Neural cell (in vitro differentiated cells): ENCODE data around the gene EHMT1. TPM values are rescaled to one million over a fixed set of nuclear protein-coding genes. Genes with fewer than 3 reads are reported as not detected.
A peak's percentile ranks its signal among the peaks of the same experiment; 100 is the strongest.

ENCODE experiments used
- H2AFZ ChIP-seq: fragments of 200-600, 300-800 bp; sonication (generic), shearing (Covaris generic); 2 replicates; pipeline ENCODE4 v1.6.0; 2014; ENCODE audit warnings: low read depth, mild to moderate bottlenecking, antibody characterized with exemption, low read length, moderate library complexity
- H3F3A ChIP-seq: fragments of 200-600 bp; shearing (Covaris generic); 2 replicates; pipeline ENCODE4 v1.6.1; 2016; ENCODE audit warnings: mild to moderate bottlenecking, moderate library complexity, mixed read lengths, antibody characterized with exemption, low read length; ENCODE audit not compliant: insufficient read depth, poor library complexity, severe bottlenecking
- H3K27ac ChIP-seq: fragments of 200-600, 300-800 bp; sonication (generic), shearing (Covaris generic); 2 replicates; pipeline ENCODE4 v1.5.1; 2014; ENCODE audit warnings: mild to moderate bottlenecking, low read length, moderate library complexity
- H3K27me3 ChIP-seq: fragments of 300-800, 200-600 bp; sonication (generic), shearing (Covaris generic); 2 replicates; pipeline ENCODE4 v1.6.0; 2014; ENCODE audit warnings: mild to moderate bottlenecking, low read depth, low read length, moderate library complexity; ENCODE audit not compliant: insufficient read depth
- H3K36me3 ChIP-seq: fragments of 300-800, 200-600 bp; sonication (generic), shearing (Covaris generic); 2 replicates; pipeline ENCODE4 v1.5.1; 2014; ENCODE audit warnings: mild to moderate bottlenecking, antibody characterized with exemption, low read length, moderate library complexity; ENCODE audit not compliant: insufficient read depth
- H3K4me2 ChIP-seq: fragments of 300-800, 200-600 bp; sonication (generic), shearing (Covaris generic); 2 replicates; pipeline ENCODE4 v1.6.0; 2014; ENCODE audit warnings: mild to moderate bottlenecking, low read length
- H3K4me3 ChIP-seq: fragments of 300-800, 200-600 bp; sonication (generic), shearing (Covaris generic); 2 replicates; pipeline ENCODE4 v1.5.1; 2014; ENCODE audit warnings: mild to moderate bottlenecking, low read length, moderate library complexity
- H3K79me2 ChIP-seq: fragments of 200-600 bp; shearing (Covaris generic); replicated peaks from 2 replicates; pipeline ENCODE4 v1.6.0; 2014; ENCODE audit warnings: mild to moderate bottlenecking, low read length, moderate library complexity; ENCODE audit not compliant: insufficient read depth
- H3K9ac ChIP-seq: fragments of 300-800, 200-600 bp; sonication (generic), shearing (Covaris generic); 2 replicates; pipeline ENCODE4 v1.6.1; 2016; ENCODE audit warnings: mild to moderate bottlenecking, low read length, mixed read lengths
- H3K9me2 ChIP-seq: fragments of 200-600 bp; shearing (Covaris generic); 2 replicates; pipeline ENCODE4 v1.6.1; 2016; ENCODE audit warnings: mild to moderate bottlenecking, low read length, mixed read lengths; ENCODE audit not compliant: insufficient read depth
- H3K9me3 ChIP-seq: fragments of 200-600, 300-800 bp; sonication (generic), shearing (Covaris generic); 2 replicates; pipeline ENCODE4 v1.6.1; 2016; ENCODE audit warnings: mild to moderate bottlenecking, mixed run types, low read length, moderate library complexity, mixed read lengths
- H4K20me1 ChIP-seq: fragments of 200-600 bp; shearing (Covaris generic); 2 replicates; pipeline ENCODE4 v1.6.1; 2016; ENCODE audit warnings: mild to moderate bottlenecking, mixed run types; ENCODE audit not compliant: insufficient read depth
- EP300 ChIP-seq: fragments of 450-650 bp; conservative IDR thresholded peaks from 2 replicates; pipeline ENCODE4 v1.6.1; 2014; ENCODE audit warnings: antibody characterized with exemption, mild to moderate bottlenecking, moderate library complexity; ENCODE audit not compliant: poor library complexity, severe bottlenecking
- EZH2 ChIP-seq: fragments of 200-600, 300-800 bp; shearing (Covaris generic), sonication (generic); IDR thresholded peaks from 2 replicates; pipeline ENCODE4 v1.6.1; 2014; ENCODE audit warnings: antibody characterized with exemption, low read length, borderline replicate concordance, mild to moderate bottlenecking; ENCODE audit not compliant: insufficient read depth, poor library complexity, severe bottlenecking
- MXI1 ChIP-seq: fragments of 450-650 bp; conservative IDR thresholded peaks from 2 replicates; pipeline ENCODE4 v1.6.1; 2014; ENCODE audit warnings: antibody characterized with exemption, mild to moderate bottlenecking; ENCODE audit not compliant: poor library complexity, severe bottlenecking
- POLR2AphosphoS5 ChIP-seq: IDR thresholded peaks from 2 replicates; pipeline ENCODE4 v1.6.1; 2012
- RAD21 ChIP-seq: fragments of 450-650 bp; conservative IDR thresholded peaks from 2 replicates; pipeline ENCODE4 v1.6.1; 2014; ENCODE audit warnings: antibody characterized with exemption, mild to moderate bottlenecking, moderate library complexity
- SMC3 ChIP-seq: fragments of 450-650 bp; conservative IDR thresholded peaks from 2 replicates; pipeline ENCODE4 v1.6.1; 2014; ENCODE audit warnings: antibody characterized with exemption, mild to moderate bottlenecking, moderate library complexity; ENCODE audit not compliant: poor library complexity
- TAF1 ChIP-seq: IDR thresholded peaks from 2 replicates; pipeline ENCODE4 v1.6.1; 2012; ENCODE audit warnings: low read depth
- polyA plus RNA-seq: library from polyadenylated mRNA; depleted of rRNA; stranded (reverse); fragments of >200 nt; gene quantifications from 2 replicates; pipeline ENCODE4 v1.2.3, GENCODE V29; 2014
- TF ChIP-seq, protein P1 (sequence below): IDR thresholded peaks from 2 replicates; pipeline ENCODE4 v1.6.1; 2012; ENCODE audit warnings: borderline replicate concordance
- TF ChIP-seq, protein P2 (sequence below): fragments of 450-650 bp; IDR thresholded peaks from 2 replicates; pipeline ENCODE4 v1.5.1; 2014; ENCODE audit warnings: antibody characterized with exemption, mild to moderate bottlenecking, moderate library complexity; ENCODE audit not compliant: poor library complexity, severe bottlenecking

Gene EHMT1
- polyA plus RNA-seq, 1 donor from 2014 or later, result 53.0 TPM

DNA sequence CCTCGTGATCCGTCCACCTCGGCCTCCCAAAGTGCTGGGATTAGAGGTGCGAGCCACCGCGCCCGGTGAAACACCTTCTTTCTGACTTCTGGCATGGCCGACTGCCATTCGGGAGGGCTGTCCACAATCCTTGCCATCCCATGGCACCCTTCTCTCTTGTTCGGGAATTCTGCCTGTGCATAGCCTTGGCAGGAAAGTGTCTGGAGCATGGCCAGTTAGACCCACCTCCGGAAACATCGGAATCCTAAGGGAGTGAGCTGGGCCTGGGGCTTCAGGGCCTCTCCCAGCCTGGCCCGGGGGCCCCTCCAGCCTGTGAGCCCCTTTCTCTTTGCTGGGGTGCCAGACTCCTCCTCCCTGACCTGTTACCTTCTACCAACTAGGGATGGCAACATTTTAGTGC is 14.9 kb upstream of the EHMT1 start:
- Histone ChIP-seq H3K27ac (no peak overlapping the region), H2AFZ (no peak overlapping the region), H3K4me3 (no peak overlapping the region)

DNA sequence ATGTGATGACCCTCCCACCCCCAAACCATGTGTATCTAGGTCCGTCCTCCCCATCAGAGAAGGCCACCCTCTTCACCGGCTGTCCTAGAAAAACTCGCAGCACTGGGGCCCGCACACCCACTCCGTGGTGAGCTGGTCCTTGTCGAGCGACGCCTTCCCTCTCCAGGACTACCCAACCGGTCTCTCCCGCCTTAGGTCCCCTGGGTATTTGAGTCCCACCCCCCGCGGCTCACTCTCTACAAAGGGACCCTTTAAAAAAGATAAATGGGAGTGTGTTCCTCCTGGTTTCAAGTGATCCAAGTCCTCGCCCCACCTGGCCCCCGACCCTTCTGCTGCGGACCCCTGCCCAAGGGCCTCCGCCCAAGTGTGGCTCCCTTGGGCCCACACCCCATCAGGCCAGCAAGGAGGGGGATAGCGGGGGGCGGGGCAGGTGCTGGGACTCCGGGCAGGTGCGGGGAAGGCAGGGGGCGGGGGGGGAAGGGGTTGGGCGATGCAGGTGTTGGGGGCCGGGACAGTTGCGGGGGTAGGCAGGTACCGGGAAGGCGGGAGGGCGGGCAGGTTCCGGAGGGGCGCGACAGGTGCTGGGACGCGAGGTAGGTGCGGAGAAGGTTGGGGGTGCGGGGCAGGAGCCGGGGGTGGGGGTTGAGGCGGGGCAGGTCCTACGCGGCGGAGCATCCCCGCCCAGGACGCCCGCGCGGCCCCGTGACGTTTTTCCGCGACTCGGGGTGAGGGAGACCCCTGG is 14.3 kb upstream of the EHMT1 start:
- H3K27ac ChIP-seq, result no peak overlapping the region
- H4K20me1 ChIP-seq, result no peaks in the 10 kb centered on the region
- H3K9me3 ChIP-seq, result no peaks in the 10 kb centered on the region
- peaks cover 5% of the 10 kb centered on the region for H3F3A ChIP-seq
- H3K79me2 ChIP-seq, result no peaks in the 10 kb centered on the region
- no peak overlapping the region for H3K9ac ChIP-seq
- TF ChIP-seq RAD21 (no peak), MXI1 (no peak), EP300 (no peak), SMC3 (no peak), TAF1 (no peak), EZH2 (no peak), POLR2AphosphoS5 (no peak)
- TF ChIP-seq, protein P1, sequence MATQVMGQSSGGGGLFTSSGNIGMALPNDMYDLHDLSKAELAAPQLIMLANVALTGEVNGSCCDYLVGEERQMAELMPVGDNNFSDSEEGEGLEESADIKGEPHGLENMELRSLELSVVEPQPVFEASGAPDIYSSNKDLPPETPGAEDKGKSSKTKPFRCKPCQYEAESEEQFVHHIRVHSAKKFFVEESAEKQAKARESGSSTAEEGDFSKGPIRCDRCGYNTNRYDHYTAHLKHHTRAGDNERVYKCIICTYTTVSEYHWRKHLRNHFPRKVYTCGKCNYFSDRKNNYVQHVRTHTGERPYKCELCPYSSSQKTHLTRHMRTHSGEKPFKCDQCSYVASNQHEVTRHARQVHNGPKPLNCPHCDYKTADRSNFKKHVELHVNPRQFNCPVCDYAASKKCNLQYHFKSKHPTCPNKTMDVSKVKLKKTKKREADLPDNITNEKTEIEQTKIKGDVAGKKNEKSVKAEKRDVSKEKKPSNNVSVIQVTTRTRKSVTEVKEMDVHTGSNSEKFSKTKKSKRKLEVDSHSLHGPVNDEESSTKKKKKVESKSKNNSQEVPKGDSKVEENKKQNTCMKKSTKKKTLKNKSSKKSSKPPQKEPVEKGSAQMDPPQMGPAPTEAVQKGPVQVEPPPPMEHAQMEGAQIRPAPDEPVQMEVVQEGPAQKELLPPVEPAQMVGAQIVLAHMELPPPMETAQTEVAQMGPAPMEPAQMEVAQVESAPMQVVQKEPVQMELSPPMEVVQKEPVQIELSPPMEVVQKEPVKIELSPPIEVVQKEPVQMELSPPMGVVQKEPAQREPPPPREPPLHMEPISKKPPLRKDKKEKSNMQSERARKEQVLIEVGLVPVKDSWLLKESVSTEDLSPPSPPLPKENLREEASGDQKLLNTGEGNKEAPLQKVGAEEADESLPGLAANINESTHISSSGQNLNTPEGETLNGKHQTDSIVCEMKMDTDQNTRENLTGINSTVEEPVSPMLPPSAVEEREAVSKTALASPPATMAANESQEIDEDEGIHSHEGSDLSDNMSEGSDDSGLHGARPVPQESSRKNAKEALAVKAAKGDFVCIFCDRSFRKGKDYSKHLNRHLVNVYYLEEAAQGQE, result no peak
- TF ChIP-seq, protein P2, sequence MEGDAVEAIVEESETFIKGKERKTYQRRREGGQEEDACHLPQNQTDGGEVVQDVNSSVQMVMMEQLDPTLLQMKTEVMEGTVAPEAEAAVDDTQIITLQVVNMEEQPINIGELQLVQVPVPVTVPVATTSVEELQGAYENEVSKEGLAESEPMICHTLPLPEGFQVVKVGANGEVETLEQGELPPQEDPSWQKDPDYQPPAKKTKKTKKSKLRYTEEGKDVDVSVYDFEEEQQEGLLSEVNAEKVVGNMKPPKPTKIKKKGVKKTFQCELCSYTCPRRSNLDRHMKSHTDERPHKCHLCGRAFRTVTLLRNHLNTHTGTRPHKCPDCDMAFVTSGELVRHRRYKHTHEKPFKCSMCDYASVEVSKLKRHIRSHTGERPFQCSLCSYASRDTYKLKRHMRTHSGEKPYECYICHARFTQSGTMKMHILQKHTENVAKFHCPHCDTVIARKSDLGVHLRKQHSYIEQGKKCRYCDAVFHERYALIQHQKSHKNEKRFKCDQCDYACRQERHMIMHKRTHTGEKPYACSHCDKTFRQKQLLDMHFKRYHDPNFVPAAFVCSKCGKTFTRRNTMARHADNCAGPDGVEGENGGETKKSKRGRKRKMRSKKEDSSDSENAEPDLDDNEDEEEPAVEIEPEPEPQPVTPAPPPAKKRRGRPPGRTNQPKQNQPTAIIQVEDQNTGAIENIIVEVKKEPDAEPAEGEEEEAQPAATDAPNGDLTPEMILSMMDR, result no peak
- peak overlapping the region; percentile 60 for H3K4me3 ChIP-seq
- H2AFZ ChIP-seq, result no peak overlapping the region
- H3K4me2 ChIP-seq, result no peak overlapping the region
- H3K27me3 ChIP-seq, result no peaks in the 10 kb centered on the region
- no peaks in the 10 kb centered on the region for H3K36me3 ChIP-seq
- no peaks in the 10 kb centered on the region for H3K9me2 ChIP-seq

More for the DNA sequence above, 14.9 kb upstream of the EHMT1 start:
- Histone ChIP-seq H3K36me3 (no peaks in the 10 kb centered on the region), H3K4me2 (no peak overlapping the region), H3F3A (peaks cover 5% of the 10 kb centered on the region), H3K27me3 (no peaks in the 10 kb centered on the region), H3K9me3 (no peaks in the 10 kb centered on the region), H4K20me1 (no peaks in the 10 kb centered on the region), H3K9me2 (no peaks in the 10 kb centered on the region), H3K9ac (no peak overlapping the region), H3K79me2 (no peaks in the 10 kb centered on the region)
- TF ChIP-seq EP300 (no peak), EZH2 (no peak), TAF1 (no peak), MXI1 (no peak), RAD21 (no peak), SMC3 (no peak), POLR2AphosphoS5 (no peak)
- TF ChIP-seq, protein P1, result no peak
- TF ChIP-seq, protein P2, result no peak
